Left lung (tissue), 10 donors: ENCODE data around the gene EGFR. TPM values are rescaled to one million over a fixed set of nuclear protein-coding genes. Genes with fewer than 3 reads are reported as not detected.
A peak's percentile ranks its signal among the peaks of the same experiment; 100 is the strongest.

Experiments
- ATAC-seq: fragments of 200-7000 bp; cut with Tn5 transposase; one replicate; pipeline ENCODE4 v1.9.1; 2020; ENCODE audit warnings: moderate library complexity
- DNase-seq, 4 donors: peaks; one replicate each; pipeline ENCODE4 v3.0.0-alpha.2; 2013 to 2020
- H3K27ac ChIP-seq, 2 donors: fragments of 200-600 bp; sonication (generic) in 1 of 2; one replicate each; pipeline versions ENCODE4 v1.5.0 to v1.8.0; 2020 to 2021
- H3K27me3 ChIP-seq, 2 donors: fragments of 200-600 bp; sonication (generic) in 1 of 2; one replicate each; pipeline versions ENCODE4 v1.5.0 to v1.8.0; 2020 to 2021
- H3K36me3 ChIP-seq, 2 donors: fragments of 200-600 bp; sonication (generic) in 1 of 2; one replicate each; pipeline versions ENCODE4 v1.5.0 to v1.8.0; 2020 to 2021
- H3K4me1 ChIP-seq, 2 donors: fragments of 200-600 bp; one replicate each; pipeline ENCODE4 v1.8.0; 2021
- H3K4me3 ChIP-seq, 2 donors: fragments of 200-600 bp; sonication (generic) in 1 of 2; one replicate each; pipeline versions ENCODE4 v1.5.0 to v1.8.0; 2020 to 2021; ENCODE audit warnings: mild to moderate bottlenecking in 1 of 2
- H3K9me3 ChIP-seq, 2 donors: fragments of 200-600 bp; sonication (generic) in 1 of 2; one replicate each; pipeline versions ENCODE4 v1.5.0 to v1.8.0; 2020 to 2021
- CTCF ChIP-seq, 2 donors: fragments of 200-600 bp; sonication (generic) in 1 of 2; IDR thresholded peaks; one replicate each; pipeline versions ENCODE4 v1.5.0 to v1.8.0; 2021; ENCODE audit warnings: antibody characterized with exemption in 2 of 2
- intact Hi-C, 2 donors: fragments of 100-400 bp; cut with DNase I; formaldehyde crosslinking; loops; one replicate each; pipeline versions ENCODE4 v1.11.2 to v1.14.2; 2022
- polyA plus RNA-seq, 6 donors: library from polyadenylated mRNA; unstranded; fragments of 120-200 nt; gene quantifications; one replicate each; pipeline ENCODE4 v1.2.1, GENCODE V29; 2013; ENCODE audit not compliant: insufficient read length in 6 of 6
- total RNA-seq, 2 donors: library from RNA; stranded (reverse); fragmentation: NEBNext Ultra II Directional; extraction: Animal tissue kit (Norgen Biotek cat#: 25700); gene quantifications; one replicate each; pipeline ENCODE4 v1.2.1, GENCODE V29; 2021
- donor health status: DM: no; HTN: yes; CAD: no.
- donor health status: DM: no; HTN: no; CAD: no.

The EGFR gene
- total and polyA plus RNA-seq, 8 donors = 48.7 to 79.3 (median 54.1) TPM

DNA sequence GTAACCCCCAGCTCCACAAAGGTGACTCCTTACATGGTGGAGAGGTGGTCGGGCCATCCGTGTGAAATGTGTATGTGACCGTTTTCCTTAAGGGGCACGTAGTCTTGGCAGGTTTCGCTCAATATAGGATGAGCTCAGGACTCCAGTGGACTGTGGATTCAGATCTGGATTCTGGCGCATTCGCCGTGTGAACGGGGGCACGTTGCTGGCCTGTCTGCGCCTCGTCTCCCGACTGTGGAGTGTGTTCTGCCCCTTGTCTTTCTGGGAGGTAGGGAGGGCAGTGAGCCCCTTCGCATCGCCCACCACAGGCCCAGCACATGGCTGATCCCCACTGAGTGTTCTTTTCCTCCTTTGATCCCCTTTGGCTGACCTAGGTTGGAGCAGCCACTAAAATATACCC lies 165.1 kb downstream of the EGFR start:
- peaks cover 0 to 9% of the 10 kb centered on the region in 2 donors for H3K4me1 ChIP-seq
- H3K4me3 ChIP-seq = no peak overlapping the region
- H3K9me3 ChIP-seq = no peaks in the 10 kb centered on the region
- no peak overlapping the region for H3K27ac ChIP-seq
- TF ChIP-seq CTCF (IDR thresholded peaks at IDR 0.05) = no peak
- H3K27me3 ChIP-seq = no peaks in the 10 kb centered on the region
- intact Hi-C loops = no loop called here
- ATAC-seq (no peak), DNase-seq (no peak)
- H3K36me3 ChIP-seq = peaks cover 0 to 44% of the 10 kb centered on the region in 2 donors

- no peak for TF ChIP-seq CTCF (IDR thresholded peaks at IDR 0.05)
These were observed 166.5 kb downstream of the EGFR start for GRCh38 chr7:55185321-55185802.

DNA sequence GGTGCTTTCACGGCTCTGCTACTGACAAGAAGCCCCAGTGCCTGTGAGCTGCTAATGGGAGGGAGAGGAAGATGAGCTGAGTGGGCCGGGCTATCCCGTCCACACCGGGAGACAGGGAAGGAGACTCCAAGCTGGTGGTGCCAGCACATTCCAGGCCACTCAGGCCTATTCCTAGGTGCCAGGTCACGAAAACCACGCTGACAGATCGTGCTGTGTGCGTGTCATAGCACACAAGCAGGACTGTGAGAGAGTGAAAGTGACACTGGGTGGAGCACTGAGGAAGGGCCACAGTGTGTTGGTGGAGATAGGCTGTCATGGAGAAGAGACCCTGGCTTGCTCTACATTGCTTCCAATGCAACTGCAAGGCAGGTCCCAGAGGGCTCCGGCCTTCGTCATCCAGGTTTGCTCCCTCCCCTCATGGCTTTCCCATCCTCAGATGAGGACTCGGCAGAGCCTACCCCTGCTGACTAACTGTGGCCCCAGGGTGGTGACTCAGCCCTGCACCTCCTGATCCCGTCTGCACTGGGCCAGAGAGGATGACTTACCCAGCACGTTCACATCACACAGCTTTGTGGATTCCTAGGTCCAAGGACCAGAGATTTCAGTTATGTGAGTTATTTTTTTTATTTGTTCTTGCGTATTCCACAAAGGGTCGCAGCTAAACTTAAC lies 167.3 kb downstream of the EGFR start:
- no peak overlapping the region for H3K4me3 ChIP-seq
- H3K36me3 ChIP-seq = peaks cover 0 to 39% of the 10 kb centered on the region in 2 donors
- no peak for DNase-seq
- H3K4me1 ChIP-seq = peaks cover 0 to 21% of the 10 kb centered on the region in 2 donors
- H3K27me3 ChIP-seq = no peaks in the 10 kb centered on the region
- H3K27ac ChIP-seq = no peak overlapping the region
- H3K9me3 ChIP-seq = no peaks in the 10 kb centered on the region
- no peak for TF ChIP-seq CTCF (IDR thresholded peaks at IDR 0.05)
- intact Hi-C loops = no loop called here
- ATAC-seq = peak; percentile 48

More at GRCh38 chr7:55185321-55185802, 166.5 kb downstream of the EGFR start:
- no peak for ATAC-seq
- intact Hi-C loops = no loop called here
- Histone ChIP-seq H3K4me1 (peaks cover 0 to 17% of the 10 kb centered on the region in 2 donors), H3K27ac (no peak overlapping the region), H3K9me3 (no peaks in the 10 kb centered on the region), H3K4me3 (no peak overlapping the region), H3K36me3 (peaks cover 0 to 44% of the 10 kb centered on the region in 2 donors), H3K27me3 (no peaks in the 10 kb centered on the region)
- no peak for DNase-seq

GRCh38 chr7:55187701-55188491 lies 169.1 kb downstream of the EGFR start:
- Histone ChIP-seq H3K9me3 (no peaks in the 10 kb centered on the region), H3K36me3 (peaks cover 0 to 33% of the 10 kb centered on the region in 2 donors), H3K27me3 (no peaks in the 10 kb centered on the region), H3K27ac (peak overlapping the region in 1 of 2 donors; percentile 53), H3K4me3 (no peak overlapping the region), H3K4me1 (peaks cover 4 to 21% of the 10 kb centered on the region in 2 donors)
- peak in 1 of 4 donors; percentile 44 for DNase-seq
- no peak for ATAC-seq
- no peak for TF ChIP-seq CTCF (IDR thresholded peaks at IDR 0.05)
- intact Hi-C loops = no loop called here

GRCh38 chr7:55188590-55189138 lies 169.8 kb downstream of the EGFR start:
- peak overlapping the region in 1 of 2 donors; percentile 53 for H3K27ac ChIP-seq
- H3K4me1 ChIP-seq = peaks cover 4 to 21% of the 10 kb centered on the region in 2 donors
- peaks cover 0 to 32% of the 10 kb centered on the region in 2 donors for H3K36me3 ChIP-seq
- no peak for ATAC-seq
- no peak overlapping the region for H3K4me3 ChIP-seq
- H3K9me3 ChIP-seq = no peaks in the 10 kb centered on the region
- TF ChIP-seq CTCF (IDR thresholded peaks at IDR 0.05) = no peak
- intact Hi-C loops = no loop called here
- DNase-seq = no peak
- no peaks in the 10 kb centered on the region for H3K27me3 ChIP-seq
